Measurements from ENCODE around the gene ZNF385A. TPM values are rescaled to one million over a fixed set of nuclear protein-coding genes. Genes with fewer than 3 reads are reported as not detected.

ZNF385A gene
- total and polyA plus RNA-seq, 9 of the 15 experiments (the other 6 are each of a cell fraction or from before 2014, with no cell fraction given): 1.0 to 111 (median 7.7) TPM

DNA sequence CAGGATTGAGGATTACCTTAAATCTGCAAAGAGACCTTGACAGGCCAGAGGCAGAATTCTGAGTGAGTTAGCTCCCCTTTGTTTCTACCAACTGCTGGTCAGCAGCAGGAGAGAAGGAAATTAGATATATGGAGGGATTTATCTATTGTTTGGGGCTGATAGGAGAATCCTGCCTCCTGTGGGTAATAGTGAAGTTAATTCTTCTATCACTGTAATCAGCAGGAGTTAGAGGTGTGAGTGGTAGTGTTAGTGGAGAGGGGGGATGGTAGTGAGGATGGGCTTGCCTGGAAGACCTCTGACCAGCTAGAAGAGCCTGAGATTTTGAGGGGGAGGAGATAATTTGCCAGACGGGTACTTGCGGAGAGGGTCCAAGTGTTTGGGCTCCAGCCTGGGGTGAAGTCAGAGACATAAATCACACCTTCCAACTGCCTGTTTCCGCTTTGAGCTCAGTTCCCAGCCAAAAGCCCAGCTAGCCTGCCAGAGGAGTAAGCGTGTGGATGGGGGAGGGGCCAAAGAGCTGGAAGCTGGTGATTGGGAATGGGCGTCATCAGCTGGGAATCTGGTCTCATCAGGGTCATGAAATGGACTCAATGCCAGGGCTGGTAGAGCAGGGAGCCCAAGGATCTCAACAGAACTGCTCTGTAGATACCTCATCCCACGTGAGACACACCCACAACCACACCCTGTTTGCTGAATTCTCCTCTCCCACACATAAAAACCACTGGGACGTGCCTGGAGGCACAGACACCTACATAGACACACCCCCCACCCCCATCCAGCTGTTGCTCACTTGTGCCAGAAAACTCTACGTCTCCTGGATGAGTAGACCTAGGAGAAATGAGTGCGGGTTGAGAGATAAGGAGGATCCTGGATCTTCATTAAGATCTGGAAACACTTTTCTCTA lies 47.6 kb upstream of the ZNF385A start:
- 2% methylated on average over 9 of the region's 9 CpGs for WGBS (ENCODE audit: insufficient coverage, low coverage, missing lambda C conversion rate)
- POLR2A ChIA-PET: interaction anchor here (0.6 to 3.9 kb wide), 12 partner anchors 12 to 240 kb away, joined by 3 to 18 read pairs (median 4); partner anchors contain the start of gene ITGA5
- no peaks in the 10 kb centered on the region for H3K9me1 ChIP-seq (ENCODE audit: control insufficient read depth, insufficient read depth, low read length)
- no peaks in the 10 kb centered on the region for H3K36me3 ChIP-seq (ENCODE audit: control insufficient read depth, insufficient read depth, low read length)
- H3K9ac ChIP-seq (ENCODE audit: insufficient read depth in 1 of 2, low read depth in 2 of 2, low read length in 2 of 2): peak overlapping the region in 1 of 2 experiments; percentile 70; a peak in 2 of 4 replicates
- no peaks in the 10 kb centered on the region for H3K9me3 ChIP-seq (replicated peaks; ENCODE audit: control insufficient read depth, insufficient read depth, low read depth, low read length)
- H3K4me3 ChIP-seq: no peak overlapping the region
- no peaks in the 10 kb centered on the region for H3K27me3 ChIP-seq (ENCODE audit: control insufficient read depth in 2 of 2, insufficient read depth in 2 of 2, low read length in 2 of 2)
- intact Hi-C loops (cut with micrococcal nuclease): loop anchor here (2.0 kb wide), 1 partner anchor 13 kb away; the partner anchor contains the start of gene ITGA5
- DNase-seq (ENCODE audit: extremely low read depth in 1 of 4, low spot score in 3 of 4) (peak; percentile 71 to 89 (median 86)), FAIRE-seq (peak; percentile 84), ATAC-seq (peak; percentile 83)
- H3K27ac ChIP-seq (ENCODE audit: extremely low read depth, low read depth, low read length): peak overlapping the region; percentile 29; the same call in 2 of the 3 replicates
- H2AFZ ChIP-seq (ENCODE audit: low read depth, low read length): peak overlapping the region; percentile 15; the same call in 1 of the 2 replicates
- H4K20me1 ChIP-seq (replicated peaks; ENCODE audit: control insufficient read depth, insufficient read depth, low read length): no peaks in the 10 kb centered on the region
- in situ Hi-C loops (cut with MboI): no loop called here
- peak overlapping the region; percentile 73 for H3K4me2 ChIP-seq (ENCODE audit: insufficient read depth, low read length)
- no peaks in the 10 kb centered on the region for H3K79me2 ChIP-seq (ENCODE audit: control insufficient read depth, insufficient read depth, low read length)
- no TSS peak for BruUV-seq (replicated peaks)
- peaks cover 24 to 51% of the 10 kb centered on the region in 2 experiments for H3K4me1 ChIP-seq (replicated peaks in 1 of 2; ENCODE audit: control insufficient read depth in 2 of 2, insufficient read depth in 2 of 2, low read length in 2 of 2)
- CTCF ChIA-PET (ENCODE audit: low intra/inter-chr PET ratio): no interaction called here
- TF ChIP-seq LCOR (CRISPR knock-in tag; IDR thresholded peaks at IDR 0.05) (0 out of 2 replicates have a peak, but pooled peaks have one; percentile 49), XRCC5 (IDR thresholded peaks at IDR 0.05; ENCODE audit: low read depth, low read length) (0 out of 2 replicates have a peak, but pooled peaks have one; percentile 26)
- TF ChIP-seq, protein P1, sequence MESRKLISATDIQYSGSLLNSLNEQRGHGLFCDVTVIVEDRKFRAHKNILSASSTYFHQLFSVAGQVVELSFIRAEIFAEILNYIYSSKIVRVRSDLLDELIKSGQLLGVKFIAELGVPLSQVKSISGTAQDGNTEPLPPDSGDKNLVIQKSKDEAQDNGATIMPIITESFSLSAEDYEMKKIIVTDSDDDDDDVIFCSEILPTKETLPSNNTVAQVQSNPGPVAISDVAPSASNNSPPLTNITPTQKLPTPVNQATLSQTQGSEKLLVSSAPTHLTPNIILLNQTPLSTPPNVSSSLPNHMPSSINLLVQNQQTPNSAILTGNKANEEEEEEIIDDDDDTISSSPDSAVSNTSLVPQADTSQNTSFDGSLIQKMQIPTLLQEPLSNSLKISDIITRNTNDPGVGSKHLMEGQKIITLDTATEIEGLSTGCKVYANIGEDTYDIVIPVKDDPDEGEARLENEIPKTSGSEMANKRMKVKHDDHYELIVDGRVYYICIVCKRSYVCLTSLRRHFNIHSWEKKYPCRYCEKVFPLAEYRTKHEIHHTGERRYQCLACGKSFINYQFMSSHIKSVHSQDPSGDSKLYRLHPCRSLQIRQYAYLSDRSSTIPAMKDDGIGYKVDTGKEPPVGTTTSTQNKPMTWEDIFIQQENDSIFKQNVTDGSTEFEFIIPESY (CRISPR knock-in tag; IDR thresholded peaks at IDR 0.05): no peak
- TF ChIP-seq, protein P2, sequence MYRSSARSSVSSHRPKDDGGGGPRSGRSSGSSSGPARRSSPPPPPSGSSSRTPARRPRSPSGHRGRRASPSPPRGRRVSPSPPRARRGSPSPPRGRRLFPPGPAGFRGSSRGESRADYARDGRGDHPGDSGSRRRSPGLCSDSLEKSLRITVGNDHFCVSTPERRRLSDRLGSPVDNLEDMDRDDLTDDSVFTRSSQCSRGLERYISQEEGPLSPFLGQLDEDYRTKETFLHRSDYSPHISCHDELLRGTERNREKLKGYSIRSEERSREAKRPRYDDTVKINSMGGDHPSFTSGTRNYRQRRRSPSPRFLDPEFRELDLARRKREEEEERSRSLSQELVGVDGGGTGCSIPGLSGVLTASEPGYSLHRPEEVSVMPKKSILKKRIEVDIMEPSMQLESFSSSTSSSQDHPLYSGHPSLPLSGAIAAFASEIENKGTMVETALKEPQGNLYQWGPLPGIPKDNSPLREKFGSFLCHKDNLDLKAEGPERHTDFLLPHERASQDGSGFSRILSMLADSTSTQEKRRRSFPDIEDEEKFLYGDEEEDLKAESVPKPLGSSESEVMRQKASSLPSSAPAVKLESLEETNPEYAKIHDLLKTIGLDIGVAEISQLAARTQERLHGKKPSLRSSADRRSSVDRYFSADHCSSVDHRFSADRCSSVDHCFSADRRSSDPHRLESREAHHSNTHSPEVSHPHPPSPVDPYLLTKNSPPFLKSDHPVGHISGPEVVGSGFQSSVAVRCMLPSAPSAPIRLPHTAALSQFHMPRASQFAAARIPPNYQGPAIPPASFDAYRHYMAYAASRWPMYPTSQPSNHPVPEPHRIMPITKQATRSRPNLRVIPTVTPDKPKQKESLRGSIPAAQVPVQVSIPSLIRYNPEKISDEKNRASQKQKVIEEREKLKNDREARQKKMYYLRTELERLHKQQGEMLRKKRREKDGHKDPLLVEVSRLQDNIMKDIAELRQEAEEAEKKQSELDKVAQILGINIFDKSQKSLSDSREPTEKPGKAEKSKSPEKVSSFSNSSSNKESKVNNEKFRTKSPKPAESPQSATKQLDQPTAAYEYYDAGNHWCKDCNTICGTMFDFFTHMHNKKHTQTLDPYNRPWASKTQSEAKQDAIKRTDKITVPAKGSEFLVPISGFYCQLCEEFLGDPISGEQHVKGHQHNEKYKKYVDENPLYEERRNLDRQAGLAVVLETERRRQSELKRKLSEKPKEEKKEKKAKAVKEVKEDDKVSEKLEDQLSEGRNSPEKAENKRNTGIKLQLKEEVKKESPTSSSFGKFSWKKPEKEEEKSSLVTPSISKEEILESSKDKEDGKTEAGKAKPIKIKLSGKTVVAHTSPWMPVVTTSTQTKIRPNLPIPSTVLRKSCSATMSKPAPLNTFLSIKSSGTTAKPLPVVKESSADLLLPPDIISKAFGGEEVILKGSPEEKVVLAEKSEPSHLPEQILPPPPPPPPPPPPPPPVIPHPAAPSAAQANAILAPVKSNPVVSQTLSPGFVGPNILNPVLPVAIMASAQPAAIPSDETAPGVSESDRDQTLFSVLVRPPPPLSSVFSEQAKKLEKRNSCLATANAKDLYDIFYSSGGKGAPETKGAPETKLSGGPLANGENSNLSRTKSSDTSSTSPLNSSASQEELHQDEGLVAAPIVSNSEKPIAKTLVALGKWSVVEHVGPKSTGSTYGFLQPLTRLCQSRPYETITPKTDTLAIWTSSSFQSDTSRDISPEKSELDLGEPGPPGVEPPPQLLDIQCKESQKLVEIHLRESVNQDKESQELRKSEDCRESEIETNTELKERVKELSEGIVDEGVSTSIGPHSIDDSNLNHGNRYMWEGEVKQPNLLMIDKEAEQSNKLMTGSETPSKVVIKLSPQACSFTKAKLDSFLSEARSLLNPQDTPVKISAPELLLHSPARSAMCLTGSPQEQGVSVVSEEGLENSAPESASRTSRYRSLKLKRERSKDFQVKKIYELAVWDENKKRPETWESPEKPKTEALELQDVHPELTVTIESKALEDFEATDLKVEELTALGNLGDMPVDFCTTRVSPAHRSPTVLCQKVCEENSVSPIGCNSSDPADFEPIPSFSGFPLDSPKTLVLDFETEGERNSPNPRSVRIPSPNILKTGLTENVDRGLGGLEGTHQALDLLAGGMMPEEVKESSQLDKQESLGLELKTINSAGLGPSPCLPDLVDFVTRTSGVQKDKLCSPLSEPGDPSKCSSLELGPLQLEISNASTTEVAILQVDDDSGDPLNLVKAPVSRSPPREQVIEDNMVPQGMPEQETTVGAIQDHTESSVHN (IDR thresholded peaks at IDR 0.05; ENCODE audit: borderline replicate concordance in 1 of 2, low read depth in 1 of 2): peak in 1 of 2 experiments; percentile 97; a peak in 2 of 4 replicates
